Activated CD4-positive, alpha-beta memory T cell treated with anti-CD3 and anti-CD28 coated beads, Interleukin-2, amount 10 ng/mL, durations not matched to agents 7 days and 5 days (primary cell): Measurements from ENCODE around the gene PIM2. TPM values are rescaled to one million over a fixed set of nuclear protein-coding genes. Genes with fewer than 3 reads are reported as not detected.

Experiments
- CTCF ChIA-PET: fragments of 350-600 bp; sonication (Branson Sonifier 250); formaldehyde crosslinking; loops from one replicate; lab custom pipeline; 2021; ENCODE audit warnings: antibody characterized with exemption, inconsistent platforms; lab: Charles Lee
- POLR2A ChIA-PET: fragments of 350-600 bp; sonication (Branson Sonifier 250); formaldehyde crosslinking; loops from one replicate; lab custom pipeline; 2021; ENCODE audit warnings: antibody characterized with exemption; lab: Charles Lee
- DNase-seq: peaks from one replicate; pipeline ENCODE4 v3.0.0-alpha.2; 2020
- H3K27ac Mint-ChIP-seq: one replicate; pipeline ENCODE4 v1.8.0; 2021; ENCODE audit warnings: mild to moderate bottlenecking, mixed read lengths
- H3K27me3 Mint-ChIP-seq: one replicate; pipeline ENCODE4 v1.8.0; 2021; ENCODE audit warnings: mixed read lengths
- H3K36me3 Mint-ChIP-seq: one replicate; pipeline ENCODE4 v1.8.0; 2021; ENCODE audit warnings: low read depth, mixed read lengths
- H3K4me1 Mint-ChIP-seq: one replicate; pipeline ENCODE4 v1.8.0; 2021; ENCODE audit warnings: mixed read lengths
- H3K4me3 Mint-ChIP-seq: one replicate; pipeline ENCODE4 v1.8.0; 2021; ENCODE audit warnings: mild to moderate bottlenecking, mixed read lengths
- H3K9me3 Mint-ChIP-seq: one replicate; pipeline ENCODE4 v1.8.0; 2021; ENCODE audit warnings: mixed read lengths
- total RNA-seq, 2 experiments: library from RNA; stranded (reverse); gene quantifications; one replicate each; pipeline ENCODE4 v1.2.3, GENCODE V29; 2021

The PIM2 gene
- total RNA-seq, 2 experiments from 2014 or later, result 354 to 359 TPM

DNA sequence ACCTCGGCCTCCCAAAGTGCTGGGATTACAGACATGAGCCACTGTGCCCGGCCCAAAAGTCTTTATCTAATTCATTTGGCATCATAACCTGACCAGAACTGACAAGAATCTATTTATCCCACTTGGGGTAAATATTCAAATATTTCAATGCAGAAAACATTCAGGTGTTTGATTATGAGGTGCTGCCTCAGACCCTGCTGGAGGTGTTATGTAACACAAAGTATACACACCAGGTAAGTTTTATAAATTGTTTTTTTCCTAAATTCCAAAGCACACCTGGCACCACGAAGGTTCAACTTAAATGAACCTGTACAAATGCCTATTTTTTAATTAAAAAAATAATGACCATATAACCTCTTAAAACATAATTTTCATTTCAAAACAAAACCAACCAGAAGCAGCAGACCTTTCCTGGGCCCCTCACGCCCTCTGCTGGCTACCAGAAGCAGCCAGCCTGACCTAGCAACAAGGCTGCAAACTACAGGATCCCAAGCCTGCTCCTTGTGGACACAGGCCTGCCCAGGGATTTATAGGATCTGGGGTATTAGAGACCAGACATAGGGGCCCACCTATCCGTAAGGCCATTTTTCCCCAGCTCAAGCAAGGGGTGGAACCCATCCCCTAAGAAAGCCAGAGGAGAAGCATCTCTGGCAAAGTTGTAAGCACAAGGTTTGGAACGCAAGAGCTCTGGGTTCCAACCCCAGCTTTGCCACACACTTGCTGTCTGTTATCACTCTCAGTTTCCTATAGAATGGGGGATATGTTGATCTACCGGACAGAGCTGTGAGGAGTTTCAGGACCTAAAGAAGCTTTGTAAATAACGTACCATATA, 26.9 kb upstream of the PIM2 start:
- Mint-ChIP-seq H3K9me3 (no peaks in the 10 kb centered on the region), H3K36me3 (peaks cover 29% of the 10 kb centered on the region), H3K4me1 (peaks cover 57% of the 10 kb centered on the region), H3K4me3 (no peak overlapping the region), H3K27me3 (no peaks in the 10 kb centered on the region), H3K27ac (peak overlapping the region; percentile 68)
- peak; percentile 59 for DNase-seq
- CTCF ChIA-PET, result interaction anchor here (0.7 to 2.7 kb wide), 12 partner anchors 9 to 371 kb away, joined by 3 to 11 read pairs (median 5); partner anchors contain the start of genes PIM2, PQBP1, RBM3 and SLC35A2
- POLR2A ChIA-PET, result interaction anchor here (0.9 to 12.8 kb wide), 3 partner anchors 8 to 30 kb away, joined by 3 to 415 read pairs (median 125); partner anchors contain the start of genes OTUD5, PIM2 and SLC35A2

DNA sequence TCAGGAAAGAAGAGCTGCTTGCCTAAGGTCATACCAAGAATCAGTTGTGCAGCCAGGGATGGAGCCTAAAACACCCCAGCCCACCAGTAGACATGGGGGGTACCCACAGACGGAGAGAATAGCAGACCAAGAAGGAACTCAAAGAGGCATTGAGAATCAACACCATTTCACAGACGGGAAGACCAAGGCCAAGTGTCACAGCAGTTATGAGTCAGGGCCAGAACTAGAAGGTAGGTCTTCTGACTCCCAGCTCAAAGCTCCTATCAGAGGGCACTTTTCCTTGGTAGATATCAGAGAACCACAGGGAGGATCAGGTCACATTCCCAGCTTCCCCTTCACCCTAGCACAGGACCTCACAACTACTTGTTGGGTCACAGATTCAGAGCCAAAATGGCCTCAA, 24.1 kb upstream of the PIM2 start:
- POLR2A ChIA-PET, result interaction anchor here (1.6 to 12.8 kb wide), 4 partner anchors 10 to 141 kb away, joined by 3 to 415 read pairs (median 66); partner anchors contain the start of genes HDAC6, OTUD5, PIM2 and SLC35A2
- Mint-ChIP-seq H3K36me3 (peaks cover 27% of the 10 kb centered on the region), H3K4me3 (peak overlapping the region; percentile 46), H3K27me3 (no peaks in the 10 kb centered on the region), H3K27ac (peak overlapping the region; percentile 91), H3K9me3 (no peaks in the 10 kb centered on the region), H3K4me1 (peaks cover 80% of the 10 kb centered on the region)
- CTCF ChIA-PET, result interaction anchor here (0.9 to 1.4 kb wide), 3 partner anchors 10 to 294 kb away, joined by 3 to 4 read pairs (median 4); no protein-coding TSS in a partner anchor
- no peak for DNase-seq

DNA sequence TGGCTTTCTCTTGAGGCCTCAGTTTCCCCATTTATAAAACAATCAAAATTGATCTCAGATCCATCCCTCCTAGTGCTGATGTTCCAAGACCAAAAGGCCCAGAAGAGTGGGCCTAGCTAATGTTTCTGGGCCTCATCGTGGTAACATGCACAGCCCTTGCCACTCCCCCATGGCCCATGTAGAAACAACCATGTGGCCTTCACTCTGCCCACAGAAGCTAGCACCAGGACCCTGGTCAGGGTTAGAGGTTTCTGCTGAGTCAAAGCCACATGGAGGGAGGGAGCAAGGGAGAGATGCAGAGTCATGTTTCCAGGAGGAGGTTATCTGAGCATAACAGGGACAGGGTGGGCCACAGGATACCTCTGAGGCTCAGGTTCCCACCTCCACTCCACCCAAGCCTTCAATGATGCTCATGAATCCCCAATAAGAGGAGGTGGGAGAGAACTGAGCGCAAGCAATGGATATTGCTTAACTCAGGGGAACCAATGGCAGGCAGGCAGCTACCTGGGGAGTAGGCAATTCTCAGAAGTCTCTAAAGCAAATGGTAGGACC, 21.7 kb upstream of the PIM2 start:
- H3K27ac Mint-ChIP-seq, result peak overlapping the region; percentile 99
- H3K27me3 Mint-ChIP-seq, result no peaks in the 10 kb centered on the region
- POLR2A ChIA-PET, result interaction anchor here (1.1 to 12.8 kb wide), 11 partner anchors 9 to 328 kb away, joined by 3 to 415 read pairs (median 6); partner anchors contain the start of genes GRIPAP1, OTUD5, PIM2 and PQBP1
- H3K36me3 Mint-ChIP-seq, result peaks cover 42% of the 10 kb centered on the region
- CTCF ChIA-PET, result interaction anchor here (0.8 to 2.4 kb wide), 6 partner anchors 13 to 29 kb away, joined by 3 to 10 read pairs (median 4); partner anchors contain the start of gene SLC35A2
- H3K4me3 Mint-ChIP-seq, result peak overlapping the region; percentile 70
- H3K9me3 Mint-ChIP-seq, result no peaks in the 10 kb centered on the region
- peak; percentile 40 for DNase-seq
- H3K4me1 Mint-ChIP-seq, result peaks cover 85% of the 10 kb centered on the region

DNA sequence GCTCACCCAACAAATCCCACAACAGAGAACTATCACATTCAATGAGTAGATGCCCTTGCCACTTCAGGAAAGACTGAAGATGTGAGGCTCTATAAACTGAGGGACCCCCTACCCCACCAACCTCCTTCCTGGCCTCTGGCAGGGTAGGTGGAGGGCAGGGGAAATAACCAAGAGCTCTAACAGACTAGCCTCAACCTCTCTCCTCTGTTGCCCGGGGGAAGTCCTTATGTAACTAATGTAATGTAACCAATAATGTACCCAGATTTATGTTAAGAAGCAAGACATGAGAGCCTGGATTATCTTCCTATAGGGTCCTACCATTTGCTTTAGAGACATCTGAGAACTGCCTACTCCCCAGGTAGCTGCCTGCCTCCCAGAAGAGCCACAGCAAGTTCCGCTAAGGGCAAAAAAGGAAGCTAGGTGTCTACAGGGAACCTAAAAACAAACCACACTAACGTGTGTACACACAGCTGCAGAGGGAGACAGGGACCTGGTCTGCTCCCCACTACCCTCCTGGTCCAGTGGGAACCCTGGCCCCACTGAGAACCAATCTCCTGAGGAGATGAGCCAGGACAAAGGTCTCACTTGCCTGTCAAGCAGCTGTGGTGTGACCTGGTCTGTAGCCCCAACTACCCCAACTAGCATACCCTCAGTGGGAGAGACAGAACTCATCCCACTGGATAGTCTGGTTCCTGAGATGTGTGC, 20.9 kb upstream of the PIM2 start:
- Mint-ChIP-seq H3K9me3 (no peaks in the 10 kb centered on the region), H3K36me3 (peaks cover 50% of the 10 kb centered on the region), H3K27ac (peak overlapping the region; percentile 99), H3K4me1 (peaks cover 93% of the 10 kb centered on the region), H3K4me3 (peak overlapping the region; percentile 70), H3K27me3 (no peaks in the 10 kb centered on the region)
- ChIA-PET POLR2A (interaction anchor here (0.9 to 12.8 kb wide), 15 partner anchors 10 to 419 kb away, joined by 3 to 415 read pairs (median 6); partner anchors contain the start of genes GRIPAP1, OTUD5, PIM2 and PQBP1), CTCF (interaction anchor here (0.6 to 2.4 kb wide), 6 partner anchors 12 to 28 kb away, joined by 3 to 10 read pairs (median 4); partner anchors contain the start of gene SLC35A2)
- DNase-seq, result peak; percentile 37

DNA sequence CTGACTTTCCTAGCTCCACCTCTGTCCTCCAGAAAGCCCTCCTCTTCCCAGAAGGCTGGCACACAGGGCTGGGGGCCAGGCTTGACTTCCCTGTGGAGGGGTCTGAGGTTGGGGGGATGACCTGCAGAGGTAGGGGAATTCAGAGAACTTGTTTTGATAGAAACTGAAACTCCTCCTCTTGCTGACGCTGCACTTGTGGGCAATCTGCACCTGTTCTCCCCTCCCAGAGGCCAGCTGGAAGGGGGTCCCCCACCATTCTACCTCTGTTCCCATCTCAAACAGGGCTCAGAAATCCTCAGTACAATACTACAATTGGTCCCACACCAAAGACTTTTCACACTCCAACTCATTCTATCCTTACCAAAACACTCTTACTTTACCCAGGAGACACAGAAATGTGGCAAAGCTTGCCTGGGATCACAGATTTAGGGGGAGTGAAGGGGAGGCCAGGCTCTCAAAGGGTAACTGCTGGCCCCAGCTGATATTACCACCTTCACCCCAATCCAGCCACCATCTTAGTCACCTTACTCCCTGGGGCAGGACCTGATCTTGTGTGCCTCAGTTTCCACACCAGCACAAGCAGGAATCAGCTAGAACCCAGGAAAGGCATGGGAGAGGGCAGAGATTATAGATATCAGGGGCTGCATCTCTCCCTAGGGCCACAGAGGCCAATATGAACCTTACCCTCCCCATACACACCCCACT, 20.0 kb upstream of the PIM2 start:
- H3K27ac Mint-ChIP-seq, result peak overlapping the region; percentile 99
- ChIA-PET CTCF (interaction anchor here (0.8 to 2.4 kb wide), 2 partner anchors 23 to 227 kb away, joined by 4 to 10 read pairs; no protein-coding TSS in a partner anchor), POLR2A (interaction anchor here (0.8 to 12.8 kb wide), 16 partner anchors 11 to 418 kb away, joined by 3 to 415 read pairs (median 6); partner anchors contain the start of genes GRIPAP1, OTUD5, PIM2 and PQBP1)
- peaks cover 57% of the 10 kb centered on the region for H3K36me3 Mint-ChIP-seq
- no peaks in the 10 kb centered on the region for H3K27me3 Mint-ChIP-seq
- peaks cover 94% of the 10 kb centered on the region for H3K4me1 Mint-ChIP-seq
- DNase-seq, result peak; percentile 77
- H3K9me3 Mint-ChIP-seq, result no peaks in the 10 kb centered on the region
- H3K4me3 Mint-ChIP-seq, result peak overlapping the region; percentile 70

DNA sequence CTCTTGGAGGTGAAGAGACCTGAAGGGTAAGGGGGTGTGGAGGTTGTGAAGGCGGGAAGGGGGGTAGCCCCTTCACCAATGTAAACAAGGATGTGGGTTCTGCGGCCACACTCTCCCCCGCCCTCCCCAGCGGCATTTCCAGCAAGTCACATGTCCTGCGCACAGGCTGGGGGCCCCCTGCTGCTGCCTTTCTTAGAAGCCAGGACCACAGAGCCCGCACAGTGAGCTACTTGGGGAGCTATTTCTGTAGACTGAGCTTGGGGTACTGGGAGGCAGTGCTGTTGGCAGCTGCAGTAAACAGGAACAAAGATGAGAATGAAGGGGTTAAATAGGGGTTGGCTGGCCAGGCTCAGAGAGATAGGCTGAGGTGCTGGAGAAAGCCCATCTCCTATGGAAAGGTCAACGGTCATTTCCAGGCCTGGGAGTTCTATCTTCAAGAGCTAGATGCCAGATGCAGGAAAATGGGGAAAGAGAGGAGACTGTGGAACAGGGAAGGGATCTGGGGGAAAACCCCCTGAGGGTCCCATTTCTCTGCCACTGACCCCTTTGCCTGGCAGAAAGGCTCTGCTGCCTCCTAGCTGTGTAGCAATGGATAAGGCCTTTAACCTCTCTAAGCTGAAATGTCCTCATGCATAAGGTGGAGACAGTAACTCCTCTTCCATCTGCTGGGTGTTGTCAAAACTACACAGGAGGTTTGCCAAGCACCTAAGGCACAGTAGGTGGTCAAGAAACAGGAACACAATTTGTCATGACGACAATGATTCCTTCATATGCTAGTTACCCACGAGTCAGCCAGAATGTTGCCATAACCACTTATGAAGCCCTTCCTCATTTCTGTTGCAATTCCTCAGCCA, 18.5 kb upstream of the PIM2 start:
- Mint-ChIP-seq H3K36me3 (peaks cover 52% of the 10 kb centered on the region), H3K27me3 (no peaks in the 10 kb centered on the region), H3K4me1 (peaks cover 87% of the 10 kb centered on the region), H3K9me3 (no peaks in the 10 kb centered on the region), H3K27ac (peak overlapping the region; percentile 99), H3K4me3 (peak overlapping the region; percentile 70)
- peak; percentile 93 for DNase-seq
- POLR2A ChIA-PET, result interaction anchor here (0.8 to 12.8 kb wide), 16 partner anchors 9 to 336 kb away, joined by 3 to 415 read pairs (median 6); partner anchors contain the start of genes HDAC6, OTUD5, PIM2 and PQBP1
- CTCF ChIA-PET, result interaction anchor here (0.7 to 2.5 kb wide), 15 partner anchors 9 to 289 kb away, joined by 3 to 14 read pairs (median 5); partner anchors contain the start of genes HDAC6, PQBP1, SLC35A2 and TIMM17B

DNA sequence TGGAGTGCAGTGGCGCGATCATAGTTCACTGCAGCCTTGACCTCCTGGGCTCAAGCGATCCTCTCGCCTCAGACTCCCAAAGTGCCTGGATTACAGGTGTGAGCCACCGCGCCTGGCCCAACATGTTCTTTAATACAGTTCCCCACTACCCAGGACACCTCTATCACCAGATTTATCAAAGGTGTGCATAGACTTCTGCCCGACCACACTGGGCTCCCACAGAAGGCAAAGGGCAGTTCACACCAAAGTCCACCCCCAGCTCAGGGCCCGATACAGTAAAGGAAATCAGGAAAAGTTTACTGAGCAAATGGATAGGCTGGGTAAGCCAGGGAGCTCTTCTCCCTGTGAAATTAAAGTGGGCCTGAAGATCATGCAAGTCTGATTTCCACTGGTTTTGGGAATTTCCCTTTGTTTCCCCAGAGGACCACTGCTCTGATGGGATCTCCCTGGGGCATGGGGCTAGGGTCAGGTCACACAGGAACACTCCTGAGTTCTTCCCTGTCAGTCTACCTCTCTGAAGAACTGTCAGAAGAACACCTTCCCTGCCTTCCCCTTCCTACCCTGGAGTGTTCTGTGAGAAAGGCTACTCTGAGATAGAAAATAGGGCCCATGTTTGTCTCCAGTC, 17.7 kb upstream of the PIM2 start:
- H3K4me3 Mint-ChIP-seq, result peak overlapping the region; percentile 70
- peaks cover 80% of the 10 kb centered on the region for H3K4me1 Mint-ChIP-seq
- POLR2A ChIA-PET, result interaction anchor here (0.8 to 12.8 kb wide), 10 partner anchors 11 to 337 kb away, joined by 3 to 415 read pairs (median 6); partner anchors contain the start of genes HDAC6, OTUD5, PIM2 and PQBP1
- CTCF ChIA-PET, result interaction anchor here (0.6 to 2.5 kb wide), 14 partner anchors 9 to 1518 kb away, joined by 3 to 14 read pairs (median 6); partner anchors contain the start of genes PQBP1, SLC35A2 and TIMM17B
- H3K36me3 Mint-ChIP-seq, result peaks cover 48% of the 10 kb centered on the region
- no peaks in the 10 kb centered on the region for H3K9me3 Mint-ChIP-seq
- no peaks in the 10 kb centered on the region for H3K27me3 Mint-ChIP-seq
- DNase-seq, result no peak
- H3K27ac Mint-ChIP-seq, result peak overlapping the region; percentile 99

DNA sequence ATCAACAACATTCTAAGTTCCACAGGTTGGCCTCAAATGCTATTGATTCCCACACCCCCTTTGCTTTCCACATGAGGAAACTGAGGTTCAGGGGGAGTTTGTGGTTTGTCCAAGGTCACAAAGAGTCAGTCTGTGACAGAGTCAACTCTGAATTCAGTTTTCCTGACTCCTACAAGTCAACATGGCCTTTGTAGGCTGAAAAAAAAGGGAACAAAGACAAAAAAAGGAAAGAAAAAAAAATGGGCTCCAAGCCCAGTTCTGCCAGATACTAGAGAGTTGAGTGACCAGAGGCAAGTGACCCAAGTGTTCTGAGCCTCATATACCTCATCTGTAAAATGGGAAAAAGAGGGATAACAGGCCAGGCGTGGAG, 16.5 kb upstream of the PIM2 start:
- Mint-ChIP-seq H3K27me3 (no peaks in the 10 kb centered on the region), H3K4me1 (peaks cover 73% of the 10 kb centered on the region), H3K9me3 (no peaks in the 10 kb centered on the region), H3K4me3 (no peak overlapping the region), H3K27ac (peak overlapping the region; percentile 74), H3K36me3 (peaks cover 49% of the 10 kb centered on the region)
- no peak for DNase-seq
- ChIA-PET CTCF (interaction anchor here (1.0 kb wide), 1 partner anchor 11 kb away, joined by 3 read pairs; no protein-coding TSS in a partner anchor), POLR2A (interaction anchor here (0.9 to 11.9 kb wide), 3 partner anchors 10 to 19 kb away, joined by 3 to 415 read pairs (median 4); partner anchors contain the start of genes PIM2 and SLC35A2)

DNA sequence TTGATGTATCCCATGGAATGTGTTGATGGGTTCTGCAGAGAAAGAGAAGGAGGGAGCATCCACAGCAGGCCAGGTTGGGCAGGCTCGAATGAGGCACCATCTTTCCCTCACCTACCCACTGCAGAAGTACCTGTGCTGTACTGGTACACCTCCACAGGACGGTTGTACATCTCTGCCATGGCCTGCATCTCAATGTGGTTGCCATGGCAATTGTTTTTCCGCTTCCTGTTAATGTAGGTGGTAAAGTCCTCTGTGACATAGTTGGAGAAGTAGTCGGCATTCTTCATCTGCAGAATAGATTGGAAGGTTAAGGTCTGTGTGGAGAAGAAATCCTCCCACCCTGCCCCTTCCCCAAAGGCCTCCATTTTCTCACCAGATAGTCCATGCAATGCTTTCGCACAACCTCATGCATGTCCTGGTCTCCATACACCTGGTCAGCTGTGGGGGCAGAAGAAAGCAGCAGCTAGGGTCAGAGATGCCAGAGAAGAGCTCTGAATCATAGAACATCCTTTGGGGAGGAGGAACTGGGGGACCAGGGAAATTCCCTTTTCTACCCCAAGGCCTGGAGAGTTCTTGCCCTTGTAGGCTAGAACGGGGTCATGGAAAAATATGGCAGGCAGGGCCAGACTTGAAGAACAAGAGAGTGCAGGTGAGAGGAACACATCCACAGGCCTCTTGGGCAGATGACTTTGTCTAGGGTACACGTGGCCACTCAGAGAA, 15.9 kb upstream of the PIM2 start:
- DNase-seq, result peak; percentile 41
- no peaks in the 10 kb centered on the region for H3K27me3 Mint-ChIP-seq
- no peaks in the 10 kb centered on the region for H3K9me3 Mint-ChIP-seq
- H3K4me1 Mint-ChIP-seq, result peaks cover 69% of the 10 kb centered on the region
- ChIA-PET POLR2A (interaction anchor here (0.9 to 2.7 kb wide), 3 partner anchors 9 to 15 kb away, joined by 3 to 9 read pairs (median 4); no protein-coding TSS in a partner anchor), CTCF (interaction anchor here (1.0 kb wide), 1 partner anchor 12 kb away, joined by 3 read pairs; no protein-coding TSS in a partner anchor)
- peak overlapping the region; percentile 74 for H3K27ac Mint-ChIP-seq
- H3K4me3 Mint-ChIP-seq, result peak overlapping the region; percentile 43
- peaks cover 52% of the 10 kb centered on the region for H3K36me3 Mint-ChIP-seq
